Fibroblast of the aortic adventitia (primary cell): ENCODE measurements around the gene TTLL1. TPM values are rescaled to one million over a fixed set of nuclear protein-coding genes. Genes with fewer than 3 reads are reported as not detected.

Source experiments
- DNase-seq: peaks from one replicate; pipeline ENCODE4 v3.0.0-alpha.2; 2010; ENCODE audit warnings: low read depth
- H3K4me3 ChIP-seq: 2 replicates; pipeline ENCODE4 v1.5.1; 2011; ENCODE audit warnings: low read depth, mild to moderate bottlenecking, control low read depth, low read length, moderate library complexity
- CTCF ChIP-seq: IDR thresholded peaks from 2 replicates; pipeline ENCODE4 v1.5.1; 2011; ENCODE audit warnings: mild to moderate bottlenecking, low read length, control low read depth, inconsistent platforms; ENCODE audit not compliant: insufficient read depth
- total RNA-seq: library from RNA; depleted of rRNA; stranded (reverse); fragments of >200 nt; gene quantifications from 2 replicates; pipeline ENCODE4 v1.2.3, GENCODE V29; 2012; ENCODE audit warnings: low replicate concordance

The TTLL1 gene
- 9.4 and 23.1 TPM in 2 replicates for total RNA-seq

- TF ChIP-seq CTCF = peak; percentile 27
- H3K4me3 ChIP-seq = peak within 1 kb of the TSS; percentile 87
These were observed at the start of gene TTLL1 for GRCh38 chr22:43088984-43089717. Gene TTLL1, minus strand, starts transcription at chr22:43089391. Its CDS starts 13,805 bp downstream, at chr22:43075586.

GRCh38 chr22:43136801-43137200 lies 47.6 kb upstream of the TTLL1 start:
- no peak overlapping the region for H3K4me3 ChIP-seq
- no peak for DNase-seq
- TF ChIP-seq CTCF = no peak

More at GRCh38 chr22:43088984-43089717, at the start of gene TTLL1:
- peak; percentile 74 for DNase-seq

DNA sequence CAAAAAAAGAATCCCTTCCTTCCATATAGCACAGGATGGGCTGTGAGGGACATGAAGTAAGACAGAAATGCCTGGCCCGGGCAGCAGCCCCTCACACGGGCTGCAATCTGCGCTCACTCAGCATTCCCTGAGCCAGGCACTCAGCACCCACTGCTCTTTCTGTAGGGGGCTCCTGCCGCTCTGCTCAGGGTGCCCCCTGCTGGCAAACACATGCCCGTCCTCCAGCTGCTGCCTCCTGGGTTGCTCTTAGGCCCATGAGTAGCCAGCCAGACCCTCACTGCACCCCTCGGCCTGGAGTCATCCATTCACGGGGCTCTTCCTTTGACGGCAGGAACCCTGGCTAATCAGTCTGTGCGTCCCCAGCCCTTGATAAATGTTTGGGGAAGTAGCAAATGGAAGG lies 47.1 kb upstream of the TTLL1 start:
- H3K4me3 ChIP-seq = no peak overlapping the region
- peak; percentile 25 for DNase-seq
- peak; percentile 70 for TF ChIP-seq CTCF

- no peak for TF ChIP-seq CTCF
- no peak for DNase-seq
- no peak overlapping the region for H3K4me3 ChIP-seq
These were observed 46.4 kb upstream of the TTLL1 start for GRCh38 chr22:43135565-43135964.

- no peak overlapping the region for H3K4me3 ChIP-seq
- no peak for TF ChIP-seq CTCF
- DNase-seq = no peak
These were observed 45.4 kb upstream of the TTLL1 start for GRCh38 chr22:43134553-43134952.

GRCh38 chr22:43133401-43133800 lies 44.2 kb upstream of the TTLL1 start:
- DNase-seq = no peak
- TF ChIP-seq CTCF = no peak

More at GRCh38 chr22:43133401-43133800, 44.2 kb upstream of the TTLL1 start:
- H3K4me3 ChIP-seq = no peak overlapping the region
